CD14-positive monocyte (primary cell): ENCODE measurements around the gene WIPF3. TPM values are rescaled to one million over a fixed set of nuclear protein-coding genes. Genes with fewer than 3 reads are reported as not detected.
A peak's percentile ranks its signal among the peaks of the same experiment; 100 is the strongest.

ENCODE experiments used
- DNase-seq, 3 donors: peaks; one replicate each; pipeline ENCODE4 v3.0.0-alpha.2; 2011 to 2022
- H2AFZ ChIP-seq: 2 replicates; pipeline ENCODE4 v1.6.0; 2012; ENCODE audit warnings: mild to moderate bottlenecking, low read depth, low read length, inconsistent platforms; ENCODE audit not compliant: insufficient read depth, poor library complexity, severe bottlenecking
- H3K27ac ChIP-seq, 2 donors: 1 replicate in 1 of 2; 2 replicates in 1 of 2; pipeline ENCODE4 v1.5.1; 2012 to 2013; ENCODE audit warnings: low read length in 2 of 2, control low read depth in 1 of 2, inconsistent platforms in 1 of 2, low read depth in 1 of 2, mild to moderate bottlenecking in 1 of 2
- H3K27me3 ChIP-seq, 2 donors: one replicate each; pipeline versions ENCODE4 v1.6.0 to v1.6.1; 2011 to 2013; ENCODE audit warnings: low read length in 2 of 2; ENCODE audit not compliant: control insufficient read depth in 2 of 2, insufficient read depth in 2 of 2
- H3K36me3 ChIP-seq, 2 donors: replicated peaks in 1 of 2; 1 replicate in 1 of 2; 2 replicates in 1 of 2; pipeline versions ENCODE4 v1.5.1 to v1.6.1; 2012 to 2013; ENCODE audit warnings: low read length in 2 of 2, control low read depth in 1 of 2, inconsistent platforms in 1 of 2, mild to moderate bottlenecking in 1 of 2; ENCODE audit not compliant: insufficient read depth in 2 of 2, control insufficient read depth in 1 of 2
- H3K4me1 ChIP-seq, 2 donors: 1 replicate in 1 of 2; 2 replicates in 1 of 2; pipeline versions ENCODE4 v1.5.1 to v1.6.1; 2012 to 2013; ENCODE audit warnings: low read length in 2 of 2, control low read depth in 1 of 2, inconsistent platforms in 1 of 2, mild to moderate bottlenecking in 1 of 2, moderate library complexity in 1 of 2; ENCODE audit not compliant: insufficient read depth in 2 of 2, control insufficient read depth in 1 of 2
- H3K4me2 ChIP-seq: replicated peaks from 2 replicates; pipeline ENCODE3; 2012; ENCODE audit warnings: low read length, moderate library complexity, mild to moderate bottlenecking; ENCODE audit not compliant: poor library complexity, severe bottlenecking; ENCODE audit errors: extremely low read depth
- H3K4me3 ChIP-seq, 3 experiments: fragments of 200-600 bp in 1 of 3; sonication (generic) in 1 of 3; replicated peaks in 1 of 3; 1 replicate in 2 of 3; 2 replicates in 1 of 3; pipeline ENCODE4 v1.5.1; 2011 to 2013; ENCODE audit warnings: low read length in 3 of 3, mild to moderate bottlenecking in 3 of 3, control low read depth in 2 of 3, low read depth in 2 of 3, inconsistent platforms in 1 of 3, moderate library complexity in 1 of 3
- H3K79me2 ChIP-seq: 2 replicates; pipeline ENCODE4 v1.6.0; 2012; ENCODE audit warnings: mild to moderate bottlenecking, control low read depth, inconsistent platforms, low read length, moderate library complexity; ENCODE audit not compliant: insufficient read depth
- H3K9ac ChIP-seq: 2 replicates; pipeline ENCODE4 v1.6.0; 2017; ENCODE audit warnings: low read length, mild to moderate bottlenecking; ENCODE audit not compliant: insufficient read depth, poor library complexity, severe bottlenecking
- H3K9me3 ChIP-seq, 2 donors: replicated peaks in 1 of 2; 1 replicate in 1 of 2; 2 replicates in 1 of 2; pipeline versions ENCODE4 v1.5.1 to v1.6.1; 2012 to 2013; ENCODE audit warnings: low read length in 2 of 2, control low read depth in 1 of 2; ENCODE audit not compliant: control insufficient read depth in 1 of 2, insufficient read depth in 1 of 2
- H4K20me1 ChIP-seq: 2 replicates; pipeline ENCODE4 v1.6.0; 2012; ENCODE audit warnings: mild to moderate bottlenecking, low read length, control low read depth, moderate library complexity; ENCODE audit not compliant: insufficient read depth
- H3K27ac Mint-ChIP-seq, 7 donors: one replicate each; pipeline ENCODE4 v1.8.0; 2020; ENCODE audit warnings: mild to moderate bottlenecking in 7 of 7, mixed read lengths in 7 of 7, moderate library complexity in 6 of 7, inconsistent platforms in 2 of 7
- H3K27me3 Mint-ChIP-seq, 3 donors: one replicate each; pipeline ENCODE4 v1.8.0; 2021 to 2022; ENCODE audit warnings: low read depth in 3 of 3, mild to moderate bottlenecking in 3 of 3, mixed read lengths in 3 of 3, moderate library complexity in 3 of 3, inconsistent platforms in 1 of 3
- H3K36me3 Mint-ChIP-seq, 2 donors: one replicate each; pipeline ENCODE4 v1.8.0; 2020; ENCODE audit warnings: mixed read lengths in 2 of 2, inconsistent platforms in 1 of 2, mild to moderate bottlenecking in 1 of 2
- H3K4me1 Mint-ChIP-seq: one replicate; pipeline ENCODE4 v1.8.0; 2020; ENCODE audit warnings: mild to moderate bottlenecking, mixed read lengths
- H3K4me3 Mint-ChIP-seq, 2 donors: one replicate each; pipeline ENCODE4 v1.8.0; 2020; ENCODE audit warnings: mild to moderate bottlenecking in 2 of 2, mixed read lengths in 2 of 2, moderate library complexity in 1 of 2
- H3K9me3 Mint-ChIP-seq, 7 donors: one replicate each; pipeline ENCODE4 v1.8.0; 2020 to 2022; ENCODE audit warnings: mixed read lengths in 7 of 7, mild to moderate bottlenecking in 6 of 7, moderate library complexity in 6 of 7, inconsistent platforms in 2 of 7
- WGBS: methylation state at CpG from one replicate; pipeline ENCODE4 v1.1.5; 2013; ENCODE audit warnings: missing lambda C conversion rate; ENCODE audit not compliant: insufficient coverage; 5-methylcytosine and 5-hydroxymethylcytosine counted together
- intact Hi-C, 2 donors: fragments of 100-400 bp; cut with micrococcal nuclease; formaldehyde crosslinking; loops; one replicate each; pipeline versions ENCODE4 v1.15.0 to v1.15.1; 2023
- polyA plus RNA-seq, 3 donors: library from polyadenylated mRNA; depleted of rRNA in 1 of 3; unstranded in 2 of 3; stranded (reverse) in 1 of 3; fragments of 300-500 nt in 2 of 3; fragments of >200 nt in 1 of 3; fragmentation: Illumina TruSeq in 2 of 3; gene quantifications; 1 replicate in 2 of 3; 2 replicates in 1 of 3; pipeline ENCODE4 v1.2.3, GENCODE V29; 2012 to 2021
- TF ChIP-seq, protein P1 (sequence below): fragments of 200-600 bp; IDR thresholded peaks from one replicate; pipeline ENCODE4 v1.8.0; 2022; ENCODE audit warnings: antibody characterized with exemption, mild to moderate bottlenecking

Gene WIPF3
- polyA plus RNA-seq, 3 donors: not detected

DNA sequence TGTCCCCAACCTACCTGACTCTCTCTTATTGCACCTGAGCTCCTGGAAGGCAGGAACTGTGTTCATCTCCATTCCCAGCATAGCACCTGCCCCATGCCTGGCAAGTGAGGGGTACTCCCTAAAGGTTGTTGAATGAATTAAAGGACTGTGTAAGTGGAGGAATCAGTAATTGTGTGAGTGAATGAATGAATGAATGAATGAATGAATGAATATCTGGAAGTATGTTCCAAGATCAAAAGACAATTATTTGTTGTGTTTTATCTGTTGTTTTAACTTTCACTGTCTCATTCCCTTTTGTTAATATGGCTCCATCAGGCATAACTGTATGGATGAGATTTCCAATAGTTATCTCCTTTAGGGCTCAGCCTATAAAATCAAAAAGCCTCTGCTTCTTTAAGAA lies 4.0 kb downstream of the WIPF3 start:
- no peak for DNase-seq
- no peaks in the 10 kb centered on the region for H4K20me1 ChIP-seq
- no peak overlapping the region for H3K27ac ChIP-seq
- no peak overlapping the region for H3K9ac ChIP-seq
- H3K36me3 ChIP-seq: no peaks in the 10 kb centered on the region
- TF ChIP-seq, protein P1, sequence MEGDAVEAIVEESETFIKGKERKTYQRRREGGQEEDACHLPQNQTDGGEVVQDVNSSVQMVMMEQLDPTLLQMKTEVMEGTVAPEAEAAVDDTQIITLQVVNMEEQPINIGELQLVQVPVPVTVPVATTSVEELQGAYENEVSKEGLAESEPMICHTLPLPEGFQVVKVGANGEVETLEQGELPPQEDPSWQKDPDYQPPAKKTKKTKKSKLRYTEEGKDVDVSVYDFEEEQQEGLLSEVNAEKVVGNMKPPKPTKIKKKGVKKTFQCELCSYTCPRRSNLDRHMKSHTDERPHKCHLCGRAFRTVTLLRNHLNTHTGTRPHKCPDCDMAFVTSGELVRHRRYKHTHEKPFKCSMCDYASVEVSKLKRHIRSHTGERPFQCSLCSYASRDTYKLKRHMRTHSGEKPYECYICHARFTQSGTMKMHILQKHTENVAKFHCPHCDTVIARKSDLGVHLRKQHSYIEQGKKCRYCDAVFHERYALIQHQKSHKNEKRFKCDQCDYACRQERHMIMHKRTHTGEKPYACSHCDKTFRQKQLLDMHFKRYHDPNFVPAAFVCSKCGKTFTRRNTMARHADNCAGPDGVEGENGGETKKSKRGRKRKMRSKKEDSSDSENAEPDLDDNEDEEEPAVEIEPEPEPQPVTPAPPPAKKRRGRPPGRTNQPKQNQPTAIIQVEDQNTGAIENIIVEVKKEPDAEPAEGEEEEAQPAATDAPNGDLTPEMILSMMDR: no peak
- intact Hi-C loops: no loop called here
- H3K4me3 Mint-ChIP-seq: no peak overlapping the region
- peaks cover 54 to 72% (median 55%) of the 10 kb centered on the region in 3 donors for H3K27me3 Mint-ChIP-seq
- no peak overlapping the region for H3K27ac Mint-ChIP-seq
- peaks cover 15% of the 10 kb centered on the region for H3K4me1 Mint-ChIP-seq
- H3K4me2 ChIP-seq: no peak overlapping the region
- no peaks in the 10 kb centered on the region for H3K79me2 ChIP-seq
- H3K4me1 ChIP-seq: peaks cover 5 to 18% of the 10 kb centered on the region in 2 donors
- H3K4me3 ChIP-seq: no peak overlapping the region
- peaks cover 54 to 74% of the 10 kb centered on the region in 2 donors for H3K27me3 ChIP-seq
- H3K9me3 Mint-ChIP-seq: peaks cover 0 to 8% (median 3%) of the 10 kb centered on the region in 7 donors
- no peak overlapping the region for H2AFZ ChIP-seq
- H3K36me3 Mint-ChIP-seq: peaks cover 0 to 9% of the 10 kb centered on the region in 2 donors
- peaks cover 0 to 19% of the 10 kb centered on the region in 2 donors for H3K9me3 ChIP-seq

DNA sequence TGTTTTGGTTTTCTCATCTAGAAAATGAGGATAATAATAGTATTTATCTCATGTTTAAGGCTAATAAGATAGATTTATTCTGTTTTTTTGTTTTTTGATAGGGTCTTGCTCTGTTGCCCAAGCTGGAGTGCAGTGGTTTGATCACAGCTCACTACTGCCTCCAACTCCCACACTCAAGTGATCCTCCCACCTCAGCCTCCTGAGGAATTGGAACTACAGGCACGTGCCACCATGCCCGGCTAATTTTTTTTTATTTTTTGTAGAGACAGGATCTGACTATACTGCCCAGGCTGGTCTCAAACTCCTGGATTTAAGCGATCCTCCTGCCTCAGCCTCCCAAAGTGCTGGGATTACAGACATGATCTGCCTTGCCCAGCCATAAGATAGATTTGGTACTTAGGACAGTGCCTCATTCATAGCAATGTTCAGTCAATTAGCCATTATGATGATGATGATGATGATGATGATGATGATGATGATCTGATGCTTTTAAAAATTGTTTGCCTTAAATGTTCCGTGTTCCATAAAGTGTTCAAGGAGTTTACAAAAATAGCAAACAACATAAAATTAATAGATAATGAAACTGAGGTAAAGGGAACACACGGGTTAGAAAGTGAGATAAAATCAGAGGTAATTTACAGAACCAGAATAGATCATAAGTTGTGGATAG lies 4.6 kb downstream of the WIPF3 start:
- Histone ChIP-seq H3K4me1 (peaks cover 5 to 18% of the 10 kb centered on the region in 2 donors), H3K27me3 (peaks cover 48 to 68% of the 10 kb centered on the region in 2 donors), H3K27ac (no peak overlapping the region), H3K36me3 (no peaks in the 10 kb centered on the region), H3K9ac (no peak overlapping the region), H2AFZ (no peak overlapping the region), H3K4me3 (no peak overlapping the region), H3K9me3 (peaks cover 0 to 13% of the 10 kb centered on the region in 2 donors), H3K4me2 (no peak overlapping the region), H4K20me1 (no peaks in the 10 kb centered on the region), H3K79me2 (no peaks in the 10 kb centered on the region)
- intact Hi-C loops: no loop called here
- peaks cover 50 to 69% (median 50%) of the 10 kb centered on the region in 3 donors for H3K27me3 Mint-ChIP-seq
- TF ChIP-seq, protein P1: no peak
- DNase-seq: no peak
- H3K4me3 Mint-ChIP-seq: peak overlapping the region in 1 of 2 donors; percentile 44
- WGBS: 100% methylated on average over 3 of the region's 5 CpGs
- peaks cover 0 to 3% (median 1%) of the 10 kb centered on the region in 7 donors for H3K9me3 Mint-ChIP-seq
- peaks cover 13% of the 10 kb centered on the region for H3K4me1 Mint-ChIP-seq
- H3K27ac Mint-ChIP-seq: no peak overlapping the region
- H3K36me3 Mint-ChIP-seq: peaks cover 0 to 6% of the 10 kb centered on the region in 2 donors
